ENCODE data around the gene EXOC1L. TPM values are rescaled to one million over a fixed set of nuclear protein-coding genes. Genes with fewer than 3 reads are reported as not detected.
"Not testable (repeated sequence)": the region's sequence is repeated elsewhere in the genome, so short reads cannot be mapped to it uniquely, and the experiment has no call there.

Gene EXOC1L
- polyA plus RNA-seq, 4 donors = not detected

DNA sequence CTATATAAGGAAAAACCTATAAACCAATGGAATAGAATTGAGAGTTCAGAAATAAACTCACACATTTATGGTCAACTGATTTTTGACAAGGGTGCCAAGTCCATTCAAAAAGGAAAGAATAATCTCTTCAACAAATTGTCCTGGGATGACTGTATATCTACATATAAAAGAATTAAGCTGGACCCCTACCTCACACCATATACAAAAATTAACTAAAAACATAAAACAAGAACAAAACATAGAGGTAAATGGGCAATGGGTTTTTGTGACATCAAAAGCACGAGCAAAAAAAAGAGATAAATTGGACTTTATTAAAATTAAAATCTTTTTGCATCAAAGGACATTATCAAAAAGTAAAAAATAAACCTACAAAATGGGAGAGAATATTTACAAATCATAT, 18.3 kb downstream of the EXOC1L start:
- DNase-seq (ENCODE audit: low read depth in 4 of 4, low spot score in 2 of 4) = no peak

DNA sequence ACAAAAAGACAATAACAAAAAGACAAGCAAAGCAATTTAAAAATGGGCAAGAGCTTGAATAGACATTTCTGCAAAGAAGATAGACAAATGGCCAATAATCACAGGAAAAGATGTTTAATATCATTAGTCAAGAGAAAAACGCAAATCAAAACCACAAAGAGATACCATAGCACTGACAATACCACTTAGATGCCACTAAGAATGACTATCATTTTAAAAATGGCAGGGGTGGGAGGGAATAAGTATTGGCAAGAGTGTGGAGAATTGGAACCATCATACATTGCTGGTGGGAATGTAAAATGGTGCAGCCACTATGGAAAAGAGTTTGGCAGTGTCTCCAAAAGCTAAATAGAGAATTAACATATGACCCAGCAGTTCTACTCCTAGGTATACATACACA, 18.8 kb downstream of the EXOC1L start:
- DNase-seq (ENCODE audit: low read depth in 4 of 4, low spot score in 2 of 4) = no peak

DNA sequence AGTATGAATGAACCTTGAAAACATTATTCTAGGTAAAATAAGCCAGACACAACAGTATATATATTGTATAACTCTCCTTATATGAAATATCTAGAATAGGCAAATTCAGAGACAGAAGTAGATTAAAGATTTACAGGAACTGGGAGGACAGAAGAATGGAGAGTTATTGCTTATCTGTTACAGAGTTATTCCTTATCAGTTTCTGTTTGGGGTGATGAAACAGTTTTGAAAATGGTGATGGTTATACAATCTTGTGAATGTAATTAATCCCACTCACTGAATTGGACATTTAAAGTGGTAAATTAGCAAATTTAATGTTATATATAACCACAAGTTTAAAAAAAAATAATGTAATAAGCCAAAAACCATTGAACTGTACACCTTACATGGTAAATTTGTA, 19.4 kb downstream of the EXOC1L start:
- no peak for DNase-seq (ENCODE audit: low read depth in 4 of 4, low spot score in 2 of 4)

DNA sequence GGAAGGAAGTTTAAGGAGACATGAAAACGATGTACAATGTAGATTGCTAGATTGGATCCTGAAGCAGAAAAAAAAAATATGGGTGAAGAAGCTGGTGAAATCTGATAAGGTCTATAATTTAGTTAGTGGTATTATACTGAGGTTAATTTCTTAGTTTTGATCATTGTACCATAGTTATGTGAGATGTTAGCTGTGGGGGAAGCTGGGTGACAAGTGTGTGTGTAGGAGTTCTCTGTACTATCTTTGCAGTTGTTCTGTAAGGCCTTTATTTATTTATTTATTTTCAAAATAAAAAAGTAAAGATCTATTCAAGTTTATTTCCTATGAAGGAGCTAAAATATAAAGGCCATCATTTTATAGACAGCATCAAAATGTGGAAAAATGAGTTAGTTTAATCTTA, 21.4 kb downstream of the EXOC1L start:
- no peak for DNase-seq (ENCODE audit: low read depth in 4 of 4, low spot score in 2 of 4)

DNA sequence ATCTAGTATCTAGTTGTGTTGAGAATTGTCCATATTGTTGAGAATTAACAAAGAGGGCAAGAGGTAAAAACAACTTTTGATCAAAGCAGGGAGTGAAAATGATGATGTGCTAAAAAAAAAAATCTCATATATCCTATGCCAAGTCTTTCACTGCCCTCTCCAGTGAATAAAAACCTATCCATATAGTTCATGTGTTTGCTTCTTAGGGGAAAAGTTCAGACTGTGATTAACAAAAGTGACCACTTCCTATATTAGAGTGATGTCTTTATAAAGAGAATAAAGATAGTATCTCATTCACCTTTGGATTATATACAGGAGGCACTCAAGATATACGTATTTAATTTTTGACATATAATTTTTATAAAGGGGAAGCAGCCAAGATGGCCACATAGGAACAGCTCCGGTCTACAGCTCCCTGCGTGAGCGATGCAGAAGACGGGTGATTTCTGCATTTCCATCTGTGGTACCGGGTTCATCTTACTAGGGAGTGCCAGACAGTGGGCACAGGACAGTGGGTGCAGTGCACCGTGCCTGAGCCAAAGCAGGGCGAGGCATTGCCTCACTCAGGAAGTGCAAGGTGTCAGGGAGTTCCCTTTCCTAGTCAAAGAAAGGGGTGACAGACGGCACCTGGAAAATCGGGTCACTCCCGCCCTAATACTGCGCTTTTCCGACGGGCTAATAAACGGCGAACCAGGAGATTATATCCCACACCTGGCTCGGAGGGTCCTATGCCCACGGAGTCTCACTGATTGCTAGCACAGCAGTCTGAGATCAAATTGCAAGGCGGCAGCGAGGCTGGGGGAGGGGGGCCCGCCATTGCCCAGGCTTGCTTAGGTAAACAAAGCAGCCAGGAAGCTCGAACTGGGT, 22.0 kb downstream of the EXOC1L start:
- DNase-seq (ENCODE audit: low read depth in 4 of 4, low spot score in 2 of 4) = not testable (repeated sequence)

- DNase-seq (ENCODE audit: low read depth in 4 of 4, low spot score in 2 of 4) = not testable (repeated sequence)
Measured at GRCh38 chr4:55842312-55842711, 22.7 kb downstream of the EXOC1L start.

DNA sequence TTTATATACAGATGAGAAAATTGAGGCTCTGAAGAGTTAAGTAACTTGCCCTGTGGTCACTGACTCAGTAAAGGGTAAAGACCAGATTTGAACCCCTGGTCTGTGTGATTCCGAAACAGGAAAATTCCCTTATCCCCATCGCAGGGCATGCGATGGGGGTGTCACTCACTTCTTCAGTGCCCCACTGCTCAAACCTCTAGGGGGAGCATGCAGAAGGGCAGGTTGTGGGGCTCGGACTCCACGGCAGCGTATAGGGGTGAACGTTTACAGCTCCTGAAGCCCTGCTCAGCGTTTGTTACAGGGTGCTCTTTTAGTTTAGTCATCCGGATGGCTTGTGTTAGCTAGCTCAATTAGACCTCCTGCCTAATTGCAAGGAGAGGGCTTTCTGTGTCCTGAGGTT, 30.1 kb downstream of the EXOC1L start:
- no peak for DNase-seq (ENCODE audit: low read depth in 4 of 4, low spot score in 2 of 4)

GRCh38 chr4:55851885-55852284, 32.3 kb downstream of the EXOC1L start:
- DNase-seq (ENCODE audit: low read depth in 4 of 4, low spot score in 2 of 4) = no peak

DNA sequence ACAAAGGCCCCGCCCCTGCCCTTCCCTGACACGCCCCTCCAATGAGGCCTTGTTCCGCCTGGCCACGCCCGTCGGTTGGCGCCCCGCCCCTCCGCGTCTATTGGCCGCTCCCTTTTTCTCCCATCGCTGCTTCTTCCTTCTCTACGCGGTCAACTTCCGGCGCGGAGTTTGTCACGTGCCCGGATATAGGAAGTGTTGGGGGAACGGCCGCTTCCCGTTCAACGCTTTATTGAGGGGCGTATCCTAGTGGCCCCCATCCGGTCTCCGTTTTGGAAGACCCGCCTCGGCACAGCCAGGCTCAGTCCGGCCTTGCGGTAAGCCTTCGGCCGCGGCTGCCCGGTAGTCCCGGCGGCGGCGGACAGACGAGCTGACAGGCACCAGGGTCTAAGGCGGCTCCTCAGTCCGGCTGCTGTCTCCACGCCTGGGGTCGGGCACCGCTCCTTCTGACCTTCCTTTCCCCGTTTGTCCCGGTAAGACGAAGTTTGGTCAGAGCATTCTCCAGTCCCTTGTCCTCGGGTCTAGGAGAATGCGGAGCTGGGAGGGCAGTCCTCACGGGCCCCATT, 34.0 kb downstream of the EXOC1L start, which contains the start of gene EXOC1:
EXOC1 (plus strand) TSS at position 165 of the 563 bp plus-strand sequence. CDS start 4,676 bp downstream, outside the sequence.
- DNase-seq (ENCODE audit: low read depth in 4 of 4, low spot score in 2 of 4) = peak; percentile 81 to 95 (median 86)

GRCh38 chr4:55854129-55854528, 34.5 kb downstream of the EXOC1L start:
- DNase-seq (ENCODE audit: low read depth in 4 of 4, low spot score in 2 of 4) = no peak

- DNase-seq (ENCODE audit: low read depth in 4 of 4, low spot score in 2 of 4) = no peak
Measured at GRCh38 chr4:55857586-55857985, 38.0 kb downstream of the EXOC1L start.

DNA sequence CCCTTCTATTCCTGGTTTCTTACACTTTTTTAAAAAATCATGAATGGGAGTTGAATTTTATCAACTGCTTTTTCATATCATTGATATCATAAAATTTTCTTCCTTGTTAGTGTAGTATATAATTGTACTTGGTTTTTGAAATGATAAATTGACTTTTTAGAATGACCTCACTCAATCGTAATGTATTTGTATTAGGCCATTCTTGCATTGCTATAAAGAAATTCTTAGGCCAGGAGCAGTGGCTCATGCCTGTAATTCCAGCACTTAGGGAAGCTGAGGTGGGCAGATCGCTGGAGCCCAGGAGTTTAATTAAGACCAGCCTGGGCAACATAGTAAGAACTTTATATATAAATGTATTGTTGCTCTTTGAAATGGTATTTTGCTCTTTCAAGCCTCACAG, 40.1 kb downstream of the EXOC1L start:
- DNase-seq (ENCODE audit: low read depth in 4 of 4, low spot score in 2 of 4) = no peak

DNA sequence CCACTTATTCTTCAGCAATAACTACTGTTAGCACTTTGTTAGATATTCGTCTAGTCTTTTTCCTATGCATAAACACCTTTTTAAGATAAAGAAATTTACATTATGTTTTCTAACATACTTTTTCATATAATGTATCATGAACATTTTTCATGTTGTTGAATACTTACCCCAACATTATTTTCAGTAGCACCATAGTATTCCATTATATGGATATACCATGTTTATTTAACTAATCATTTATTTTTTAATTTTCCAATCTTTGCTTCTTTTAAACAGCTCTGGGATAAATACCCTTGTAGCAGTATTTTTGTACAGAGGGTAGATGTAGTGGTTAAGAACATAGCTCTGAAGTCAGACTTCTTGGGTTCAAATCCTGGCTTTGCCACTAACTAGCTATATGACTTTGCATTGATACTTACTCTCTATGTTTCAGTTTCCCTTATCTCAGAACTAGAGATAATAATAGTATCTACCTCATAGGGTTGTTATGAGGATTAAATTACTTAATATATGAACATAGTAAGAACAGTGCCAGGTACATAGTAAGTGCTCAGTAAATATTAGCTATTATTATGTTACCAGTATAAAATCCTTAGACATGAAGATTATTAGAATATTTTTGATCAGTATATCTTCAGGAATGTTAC, 45.1 kb downstream of the EXOC1L start:
- DNase-seq (ENCODE audit: low read depth in 4 of 4, low spot score in 2 of 4) = no peak

DNA sequence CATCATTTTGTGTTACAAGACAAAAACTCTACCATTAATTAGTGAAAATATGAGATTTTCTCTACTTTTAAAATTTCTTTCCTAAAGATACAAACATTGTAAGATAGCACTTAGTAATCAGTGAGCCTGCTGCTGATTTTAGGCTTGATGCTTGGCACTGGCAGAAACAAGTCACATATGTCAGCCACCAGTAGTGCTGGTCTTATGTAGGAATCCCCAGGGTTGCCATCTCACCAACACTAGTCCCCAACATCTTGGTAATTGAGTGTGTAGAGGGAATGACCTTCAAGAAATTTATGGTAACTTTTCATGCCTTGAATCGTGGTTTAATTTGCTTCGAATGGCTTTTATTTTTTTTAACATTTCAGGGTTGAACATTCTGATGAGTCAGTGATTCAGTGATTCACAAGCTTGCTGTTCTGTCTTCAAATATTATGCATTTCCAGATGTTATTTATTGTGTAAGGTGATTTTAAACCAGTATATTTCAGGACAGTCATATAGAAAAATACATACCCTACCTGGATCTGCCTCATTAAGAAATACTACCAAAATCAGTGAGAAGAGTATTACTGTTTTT, 45.7 kb downstream of the EXOC1L start:
- DNase-seq (ENCODE audit: low read depth in 4 of 4, low spot score in 2 of 4) = no peak

DNA sequence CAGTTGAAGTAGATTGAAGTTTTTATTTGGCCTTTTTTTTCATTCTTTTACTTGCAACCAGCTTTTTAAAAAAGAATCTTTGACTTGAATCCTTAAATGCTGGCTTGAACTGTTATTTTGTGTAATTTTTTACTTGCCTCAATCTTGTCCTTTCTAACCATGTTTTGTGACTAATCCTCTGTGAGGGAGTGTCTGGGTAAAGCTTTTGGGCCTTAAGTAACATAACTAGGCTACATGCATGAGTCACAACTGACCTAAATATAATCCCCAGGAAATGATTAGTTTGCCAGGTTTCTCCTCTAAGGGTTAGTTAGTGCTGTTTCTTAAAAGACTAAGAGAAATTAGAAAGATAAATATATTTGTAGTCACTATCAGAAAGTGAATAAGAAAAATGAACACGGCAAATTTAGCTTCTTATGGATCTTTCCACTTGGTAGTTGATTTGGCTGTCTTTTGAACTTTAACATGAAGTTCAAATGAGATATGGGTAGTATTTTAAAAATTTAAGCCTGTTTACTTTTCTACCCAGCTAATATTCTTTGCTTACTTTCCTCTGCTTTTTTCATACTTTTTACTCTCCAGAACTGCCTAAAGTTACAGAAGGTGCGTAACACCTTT, 46.8 kb downstream of the EXOC1L start:
- DNase-seq (ENCODE audit: low read depth in 4 of 4, low spot score in 2 of 4) = no peak

GRCh38 chr4:55866973-55867574, 47.5 kb downstream of the EXOC1L start:
- DNase-seq (ENCODE audit: low read depth in 4 of 4, low spot score in 2 of 4) = peak in 1 of 4 donors; percentile 21

DNA sequence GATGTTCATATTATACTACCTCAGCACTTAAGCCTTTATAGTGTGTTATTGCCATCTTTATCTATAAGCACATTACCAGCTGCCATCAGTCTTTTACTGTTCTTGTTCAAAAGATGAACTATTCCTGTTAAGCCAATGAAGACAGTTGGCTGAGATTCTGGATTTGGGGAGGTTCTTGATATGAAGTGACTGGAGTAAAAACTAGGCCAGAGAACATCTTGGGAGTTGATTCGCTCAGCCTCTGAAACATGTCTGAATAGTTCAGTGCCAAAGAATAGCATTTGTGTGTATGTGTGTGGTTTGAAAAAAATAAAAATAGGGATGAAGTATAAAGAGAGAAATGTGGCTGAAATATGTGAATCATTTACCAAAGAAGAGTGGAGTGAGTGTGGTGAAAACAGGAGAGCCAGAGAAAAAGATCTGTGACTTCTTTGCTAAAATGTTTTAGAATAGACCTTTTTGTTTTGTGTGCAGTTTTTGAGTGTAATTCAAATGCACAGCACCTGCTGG, 49.0 kb downstream of the EXOC1L start:
- DNase-seq (ENCODE audit: low read depth in 4 of 4, low spot score in 2 of 4) = no peak

- DNase-seq (ENCODE audit: low read depth in 4 of 4, low spot score in 2 of 4) = no peak
Measured at GRCh38 chr4:55871299-55871800, 51.8 kb downstream of the EXOC1L start.

- no peak for DNase-seq (ENCODE audit: low read depth in 4 of 4, low spot score in 2 of 4)
Measured at GRCh38 chr4:55874831-55875230, 55.2 kb downstream of the EXOC1L start.

DNA sequence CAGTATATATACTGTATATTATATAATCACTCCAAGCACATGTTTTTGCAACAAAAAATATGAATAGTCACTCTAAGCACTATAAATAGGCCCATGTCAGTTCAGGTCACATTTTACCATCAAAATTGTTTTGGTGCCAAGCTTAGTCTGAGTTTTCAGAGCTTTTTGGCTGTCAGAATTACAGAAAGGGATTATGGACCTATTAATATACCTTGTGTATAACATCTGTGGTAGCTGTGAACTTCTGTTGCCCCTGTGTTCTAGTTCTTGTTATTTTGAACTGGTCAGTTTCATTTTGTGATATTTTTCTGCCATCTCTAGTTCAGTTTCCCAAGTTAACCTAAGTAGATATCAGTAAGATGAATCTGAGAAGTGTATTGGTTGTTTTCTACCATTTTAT, 56.8 kb downstream of the EXOC1L start:
- DNase-seq (ENCODE audit: low read depth in 4 of 4, low spot score in 2 of 4) = no peak

Measured in left renal cortex interstitium (tissue), 4 donors.